ENCODE results near the gene C9orf152. TPM values are rescaled to one million over a fixed set of nuclear protein-coding genes. Genes with fewer than 3 reads are reported as not detected.

The C9orf152 gene
- total RNA-seq, 1 experiment from 2014 or later, result 1.7 TPM

- intact Hi-C loops (cut with micrococcal nuclease; ENCODE audit: unreplicated experiment), result no loop called here
- Mint-ChIP-seq H3K27ac (ENCODE audit: unreplicated experiment) (no peak overlapping the region), H3K4me1 (ENCODE audit: low read depth, unreplicated experiment) (no peaks in the 10 kb centered on the region), H3K9me3 (ENCODE audit: low read depth, unreplicated experiment) (peaks cover 3% of the 10 kb centered on the region), H3K27me3 (ENCODE audit: unreplicated experiment) (no peaks in the 10 kb centered on the region), H3K36me3 (ENCODE audit: insufficient read depth, unreplicated experiment) (no peaks in the 10 kb centered on the region), H3K4me3 (ENCODE audit: low read depth, unreplicated experiment) (no peak overlapping the region)
- no peak for TF ChIP-seq CTCF (IDR thresholded peaks at IDR 0.05; ENCODE audit: unreplicated experiment)
- CTCF ChIA-PET, result interaction anchor here (0.6 to 1.2 kb wide), 3 partner anchors 29 to 560 kb away, joined by 3 to 5 read pairs (median 3); no protein-coding TSS in a partner anchor
- DNase-seq, result no peak
- no TSS peak for BruUV-seq (replicated peaks)
These were observed 6.8 kb upstream of the C9orf152 start for GRCh38 chr9:110214586-110215355.

- intact Hi-C loops (cut with micrococcal nuclease; ENCODE audit: unreplicated experiment), result no loop called here
- CTCF ChIA-PET, result interaction anchor here (1.0 to 1.2 kb wide), 2 partner anchors 28 to 30 kb away, joined by 3 to 5 read pairs; no protein-coding TSS in a partner anchor
- Mint-ChIP-seq H3K36me3 (ENCODE audit: insufficient read depth, unreplicated experiment) (no peaks in the 10 kb centered on the region), H3K4me3 (ENCODE audit: low read depth, unreplicated experiment) (no peak overlapping the region), H3K9me3 (ENCODE audit: low read depth, unreplicated experiment) (peaks cover 3% of the 10 kb centered on the region), H3K4me1 (ENCODE audit: low read depth, unreplicated experiment) (no peaks in the 10 kb centered on the region), H3K27ac (ENCODE audit: unreplicated experiment) (no peak overlapping the region), H3K27me3 (ENCODE audit: unreplicated experiment) (no peaks in the 10 kb centered on the region)
- DNase-seq, result no peak
- TF ChIP-seq CTCF (IDR thresholded peaks at IDR 0.05; ENCODE audit: unreplicated experiment), result no peak
- no TSS peak for BruUV-seq (replicated peaks)
These were observed 6.1 kb upstream of the C9orf152 start for GRCh38 chr9:110214090-110214489.

- CTCF ChIA-PET, result interaction anchor here (1.0 to 1.2 kb wide), 2 partner anchors 28 to 30 kb away, joined by 3 to 5 read pairs; no protein-coding TSS in a partner anchor
- TF ChIP-seq CTCF (IDR thresholded peaks at IDR 0.05; ENCODE audit: unreplicated experiment), result no peak
These were observed 5.6 kb upstream of the C9orf152 start for GRCh38 chr9:110213413-110214044.

DNA sequence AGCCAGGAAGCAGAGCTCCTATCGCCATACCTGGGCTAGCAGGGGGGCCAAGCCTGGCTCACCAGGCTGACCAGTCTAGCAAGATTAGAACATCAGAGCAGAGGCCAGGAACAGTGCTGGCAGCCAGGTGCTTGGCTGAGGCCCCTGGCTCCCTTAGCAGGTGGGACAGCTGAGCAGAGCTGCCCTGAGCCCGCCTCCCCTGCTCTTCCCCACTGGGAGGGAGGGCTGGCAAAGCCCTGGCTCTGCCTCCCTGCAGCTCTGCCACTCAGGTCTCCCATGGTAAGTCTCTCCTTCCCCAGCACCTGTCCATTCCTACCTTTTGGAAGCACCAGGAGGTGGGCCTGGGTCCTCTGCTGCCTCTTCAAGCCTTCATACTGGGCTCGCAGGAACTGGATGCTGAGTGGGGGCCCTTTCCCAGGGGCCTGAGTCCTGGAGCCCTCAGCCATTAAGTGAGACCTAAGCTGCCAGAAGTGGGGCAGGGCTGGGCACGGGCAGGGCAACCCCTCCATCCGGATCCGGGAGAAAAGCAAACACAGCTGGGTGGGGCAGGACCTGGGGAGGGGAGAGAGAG, 803 bp downstream of the C9orf152 start:
- BruUV-seq (replicated peaks), result no TSS peak
- TF ChIP-seq CTCF (IDR thresholded peaks at IDR 0.05; ENCODE audit: unreplicated experiment), result no peak
- CTCF ChIA-PET, result interaction anchor here (0.5 to 1.4 kb wide), 3 partner anchors 14 to 458 kb away, joined by 3 to 6 read pairs (median 3); no protein-coding TSS in a partner anchor
- intact Hi-C loops (cut with micrococcal nuclease; ENCODE audit: unreplicated experiment), result loop anchor here (1.0 kb wide), 1 partner anchor 8 kb away; no protein-coding TSS in a partner anchor
- Mint-ChIP-seq H3K9me3 (ENCODE audit: low read depth, unreplicated experiment) (no peaks in the 10 kb centered on the region), H3K4me3 (ENCODE audit: low read depth, unreplicated experiment) (peak overlapping the region; percentile 44), H3K36me3 (ENCODE audit: insufficient read depth, unreplicated experiment) (peaks cover 6% of the 10 kb centered on the region), H3K27ac (ENCODE audit: unreplicated experiment) (no peak overlapping the region), H3K27me3 (ENCODE audit: unreplicated experiment) (no peaks in the 10 kb centered on the region), H3K4me1 (ENCODE audit: low read depth, unreplicated experiment) (peaks cover 30% of the 10 kb centered on the region)
- peak; percentile 52 for DNase-seq

More at GRCh38 chr9:110213413-110214044, 5.6 kb upstream of the C9orf152 start:
- no TSS peak for BruUV-seq (replicated peaks)
- Mint-ChIP-seq H3K27ac (ENCODE audit: unreplicated experiment) (no peak overlapping the region), H3K27me3 (ENCODE audit: unreplicated experiment) (no peaks in the 10 kb centered on the region), H3K9me3 (ENCODE audit: low read depth, unreplicated experiment) (peaks cover 3% of the 10 kb centered on the region), H3K4me3 (ENCODE audit: low read depth, unreplicated experiment) (no peak overlapping the region), H3K4me1 (ENCODE audit: low read depth, unreplicated experiment) (peaks cover 3% of the 10 kb centered on the region), H3K36me3 (ENCODE audit: insufficient read depth, unreplicated experiment) (peaks cover 2% of the 10 kb centered on the region)
- intact Hi-C loops (cut with micrococcal nuclease; ENCODE audit: unreplicated experiment), result no loop called here
- no peak for DNase-seq
